ENCODE data around the gene HAGH.

Gene HAGH

GRCh38 chr16:1846416-1846815 is 19.8 kb upstream of the HAGH start:
- no peaks in the 10 kb centered on the region for H3K79me2 ChIP-seq
- no peak overlapping the region for H2AFZ ChIP-seq
- no peak overlapping the region for H3K27ac ChIP-seq
- no peaks in the 10 kb centered on the region for H3K27me3 ChIP-seq (ENCODE audit: control insufficient read depth, insufficient read depth, low read length)
- H3K9ac ChIP-seq, result no peak overlapping the region
- H3K9me3 ChIP-seq (ENCODE audit: control insufficient read depth, low read length), result no peaks in the 10 kb centered on the region
- no peak for TF ChIP-seq CTCF (IDR thresholded peaks at IDR 0.05)
- H3K4me2 ChIP-seq (ENCODE audit: low read length), result no peak overlapping the region
- H3K4me1 ChIP-seq, result no peaks in the 10 kb centered on the region
- no peaks in the 10 kb centered on the region for H3K36me3 ChIP-seq (ENCODE audit: control insufficient read depth, insufficient read depth, low read length)
- no peak overlapping the region for H3K4me3 ChIP-seq (ENCODE audit: low read depth, low read length)

- Histone ChIP-seq H3K4me1 (no peaks in the 10 kb centered on the region), H3K9me3 (ENCODE audit: control insufficient read depth, low read length) (no peaks in the 10 kb centered on the region), H3K4me3 (ENCODE audit: low read depth, low read length) (no peak overlapping the region), H3K4me2 (ENCODE audit: low read length) (no peak overlapping the region), H3K36me3 (ENCODE audit: control insufficient read depth, insufficient read depth, low read length) (no peaks in the 10 kb centered on the region), H2AFZ (no peak overlapping the region), H3K9ac (no peak overlapping the region), H3K79me2 (no peaks in the 10 kb centered on the region), H3K27ac (no peak overlapping the region), H3K27me3 (ENCODE audit: control insufficient read depth, insufficient read depth, low read length) (no peaks in the 10 kb centered on the region)
- TF ChIP-seq CTCF (IDR thresholded peaks at IDR 0.05), result no peak
These were observed 19.4 kb upstream of the HAGH start for GRCh38 chr16:1845985-1846384.

- no peak overlapping the region for H3K9ac ChIP-seq
- no peak for TF ChIP-seq CTCF (IDR thresholded peaks at IDR 0.05)
- no peaks in the 10 kb centered on the region for H3K4me1 ChIP-seq
- H3K27ac ChIP-seq, result no peak overlapping the region
- H3K4me3 ChIP-seq (ENCODE audit: low read depth, low read length), result no peak overlapping the region
- no peaks in the 10 kb centered on the region for H3K36me3 ChIP-seq (ENCODE audit: control insufficient read depth, insufficient read depth, low read length)
- no peaks in the 10 kb centered on the region for H3K9me3 ChIP-seq (ENCODE audit: control insufficient read depth, low read length)
- H2AFZ ChIP-seq, result no peak overlapping the region
- no peaks in the 10 kb centered on the region for H3K27me3 ChIP-seq (ENCODE audit: control insufficient read depth, insufficient read depth, low read length)
- peaks cover 2% of the 10 kb centered on the region for H3K79me2 ChIP-seq
- no peak overlapping the region for H3K4me2 ChIP-seq (ENCODE audit: low read length)
These were observed 12.9 kb upstream of the HAGH start for GRCh38 chr16:1839554-1839953.

- Histone ChIP-seq H3K27me3 (ENCODE audit: control insufficient read depth, insufficient read depth, low read length) (no peaks in the 10 kb centered on the region), H3K4me3 (ENCODE audit: low read depth, low read length) (no peak overlapping the region), H3K4me1 (peaks cover 3% of the 10 kb centered on the region), H3K9me3 (ENCODE audit: control insufficient read depth, low read length) (no peaks in the 10 kb centered on the region), H2AFZ (no peak overlapping the region), H3K27ac (no peak overlapping the region), H3K4me2 (ENCODE audit: low read length) (no peak overlapping the region), H3K36me3 (ENCODE audit: control insufficient read depth, insufficient read depth, low read length) (no peaks in the 10 kb centered on the region), H3K79me2 (peaks cover 14% of the 10 kb centered on the region), H3K9ac (no peak overlapping the region)
- no peak for TF ChIP-seq CTCF (IDR thresholded peaks at IDR 0.05)
These were observed 7.5 kb upstream of the HAGH start for GRCh38 chr16:1834096-1834495.

GRCh38 chr16:1832838-1833454 is 6.3 kb upstream of the HAGH start:
- peaks cover 6% of the 10 kb centered on the region for H3K4me1 ChIP-seq
- H2AFZ ChIP-seq, result no peak overlapping the region
- H3K27me3 ChIP-seq (ENCODE audit: control insufficient read depth, insufficient read depth, low read length), result no peaks in the 10 kb centered on the region
- H3K36me3 ChIP-seq (ENCODE audit: control insufficient read depth, insufficient read depth, low read length), result no peaks in the 10 kb centered on the region
- no peak overlapping the region for H3K4me2 ChIP-seq (ENCODE audit: low read length)
- no peak for TF ChIP-seq CTCF (IDR thresholded peaks at IDR 0.05)
- no peak overlapping the region for H3K27ac ChIP-seq
- no peak overlapping the region for H3K4me3 ChIP-seq (ENCODE audit: low read depth, low read length)
- no peaks in the 10 kb centered on the region for H3K9me3 ChIP-seq (ENCODE audit: control insufficient read depth, low read length)
- peaks cover 15% of the 10 kb centered on the region for H3K79me2 ChIP-seq
- H3K9ac ChIP-seq, result no peak overlapping the region
